NCI-H524 treated with DMSO at 0.1 percent for 48 hours (cell line): ENCODE data around the gene DENND1A.
"Not testable (repeated sequence)": the region's sequence is repeated elsewhere in the genome, so short reads cannot be mapped to it uniquely, and the experiment has no call there.

Source experiments
- DNase-seq: peaks from one replicate; lab custom pipeline; 2025; lab: John Stamatoyannopoulos, UW

Gene DENND1A

GRCh38 chr9:123922431-123922830 is 7.5 kb downstream of the DENND1A start:
- DNase-seq = no peak

- DNase-seq = no peak
These were observed 15.3 kb downstream of the DENND1A start for GRCh38 chr9:123914517-123915196.

- DNase-seq = no peak
These were observed 17.6 kb downstream of the DENND1A start for GRCh38 chr9:123912167-123912897.

- no peak for DNase-seq
These were observed 18.9 kb downstream of the DENND1A start for GRCh38 chr9:123911024-123911423.

- not testable (repeated sequence) for DNase-seq
These were observed 20.7 kb downstream of the DENND1A start for GRCh38 chr9:123909192-123909591.

- not testable (repeated sequence) for DNase-seq
These were observed 26.4 kb downstream of the DENND1A start for GRCh38 chr9:123903550-123903949.

- DNase-seq = no peak
These were observed 35.1 kb downstream of the DENND1A start for GRCh38 chr9:123894822-123895221.

- no peak for DNase-seq
These were observed 36.0 kb downstream of the DENND1A start for GRCh38 chr9:123893831-123894460.

GRCh38 chr9:123893115-123893514 is 36.8 kb downstream of the DENND1A start:
- no peak for DNase-seq

GRCh38 chr9:123887837-123888236 is 42.1 kb downstream of the DENND1A start:
- no peak for DNase-seq

GRCh38 chr9:123885834-123886233 is 44.1 kb downstream of the DENND1A start:
- DNase-seq = not testable (repeated sequence)

- no peak for DNase-seq
These were observed 46.3 kb downstream of the DENND1A start for GRCh38 chr9:123883634-123884033.

GRCh38 chr9:123881604-123882003 is 48.3 kb downstream of the DENND1A start:
- DNase-seq = no peak

GRCh38 chr9:123880420-123880819 is 49.5 kb downstream of the DENND1A start:
- DNase-seq = no peak

- no peak for DNase-seq
These were observed 53.2 kb downstream of the DENND1A start for GRCh38 chr9:123876750-123877149.

- peak; percentile 12 for DNase-seq
These were observed 57.2 kb downstream of the DENND1A start for GRCh38 chr9:123872710-123873109.

GRCh38 chr9:123871781-123872180 is 58.1 kb downstream of the DENND1A start:
- DNase-seq = peak; percentile 63

GRCh38 chr9:123868002-123868401 is 61.9 kb downstream of the DENND1A start:
- no peak for DNase-seq

GRCh38 chr9:123867034-123867433 is 62.9 kb downstream of the DENND1A start:
- no peak for DNase-seq

GRCh38 chr9:123866497-123866896 is 63.4 kb downstream of the DENND1A start:
- DNase-seq = no peak

- no peak for DNase-seq
These were observed 64.5 kb downstream of the DENND1A start for GRCh38 chr9:123865226-123866000.

- no peak for DNase-seq
These were observed 65.7 kb downstream of the DENND1A start for GRCh38 chr9:123864251-123864650.
